Liver (tissue), 9 donors: ENCODE results near the gene RUFY1. TPM values are rescaled to one million over a fixed set of nuclear protein-coding genes. Genes with fewer than 3 reads are reported as not detected.

Experiments used
- DNase-seq: peaks from one replicate; pipeline ENCODE4 v3.0.0-alpha.2; 2017; ENCODE audit warnings: low spot score
- H3K27ac ChIP-seq, 2 donors: one replicate each; pipeline ENCODE4 v1.7.0; 2013; ENCODE audit warnings: inconsistent platforms in 2 of 2, low read length in 2 of 2, control low read depth in 1 of 2, low read depth in 1 of 2, mild to moderate bottlenecking in 1 of 2
- H3K27me3 ChIP-seq, 4 donors: one replicate each; pipeline versions ENCODE4 v1.6.1 to v1.7.0; 2013; ENCODE audit warnings: low read length in 3 of 4, inconsistent platforms in 1 of 4, mild to moderate bottlenecking in 1 of 4, moderate library complexity in 1 of 4; ENCODE audit not compliant: control insufficient read depth in 4 of 4, insufficient read depth in 4 of 4
- H3K36me3 ChIP-seq, 4 donors: one replicate each; pipeline versions ENCODE4 v1.6.1 to v1.7.0; 2013; ENCODE audit warnings: low read length in 3 of 4, mild to moderate bottlenecking in 3 of 4, low read depth in 1 of 4, moderate library complexity in 1 of 4; ENCODE audit not compliant: control insufficient read depth in 4 of 4, insufficient read depth in 3 of 4
- H3K4me1 ChIP-seq, 4 donors: one replicate each; pipeline versions ENCODE4 v1.6.1 to v1.7.0; 2013; ENCODE audit warnings: low read length in 3 of 4, mild to moderate bottlenecking in 3 of 4, moderate library complexity in 1 of 4; ENCODE audit not compliant: control insufficient read depth in 4 of 4, insufficient read depth in 4 of 4
- H3K4me3 ChIP-seq, 3 donors: one replicate each; pipeline versions ENCODE4 v1.6.1 to v1.7.0; 2013; ENCODE audit warnings: low read length in 3 of 3, control low read depth in 1 of 3, low read depth in 1 of 3, mild to moderate bottlenecking in 1 of 3
- H3K9ac ChIP-seq, 2 donors: one replicate each; pipeline ENCODE4 v1.7.0; 2013; ENCODE audit warnings: low read length in 2 of 2, mild to moderate bottlenecking in 2 of 2, moderate library complexity in 2 of 2, control low read depth in 1 of 2, low read depth in 1 of 2
- H3K9me3 ChIP-seq, 4 donors: one replicate each; pipeline versions ENCODE4 v1.6.1 to v1.7.0; 2013; ENCODE audit warnings: low read length in 3 of 4; ENCODE audit not compliant: control insufficient read depth in 4 of 4
- EGR1 ChIP-seq, 2 donors: IDR thresholded peaks; 2 replicates each; pipeline ENCODE4 v1.6.1; 2016 to 2018; ENCODE audit warnings: antibody characterized with exemption in 2 of 2, low read depth in 2 of 2
- FOXA1 ChIP-seq: IDR thresholded peaks from 2 replicates; pipeline ENCODE4 v1.6.1; 2016; ENCODE audit warnings: antibody characterized with exemption
- FOXA2 ChIP-seq: IDR thresholded peaks from 2 replicates; pipeline ENCODE4 v1.6.1; 2016; ENCODE audit warnings: antibody characterized with exemption
- GABPA ChIP-seq, 2 donors: IDR thresholded peaks in 1 of 2; conservative IDR thresholded peaks in 1 of 2; 2 replicates each; pipeline ENCODE4 v1.6.1; 2016; ENCODE audit warnings: antibody characterized with exemption in 2 of 2, mild to moderate bottlenecking in 1 of 2, moderate library complexity in 1 of 2
- HNF4A ChIP-seq, 2 donors: conservative IDR thresholded peaks; 2 replicates each; pipeline ENCODE4 v1.6.1; 2016; ENCODE audit warnings: antibody characterized with exemption in 2 of 2, mild to moderate bottlenecking in 2 of 2
- HNF4G ChIP-seq: IDR thresholded peaks from 2 replicates; pipeline ENCODE4 v1.6.1; 2016; ENCODE audit warnings: antibody characterized with exemption
- JUND ChIP-seq, 2 donors: IDR thresholded peaks; 2 replicates each; pipeline ENCODE4 v1.6.1; 2016; ENCODE audit warnings: antibody characterized with exemption in 2 of 2
- NR2F2 ChIP-seq: IDR thresholded peaks from 2 replicates; pipeline ENCODE4 v1.6.1; 2016; ENCODE audit warnings: antibody characterized with exemption
- RAD21 ChIP-seq, 2 donors: IDR thresholded peaks; 2 replicates each; pipeline ENCODE4 v1.6.1; 2016; ENCODE audit warnings: antibody characterized with exemption in 2 of 2, mild to moderate bottlenecking in 2 of 2
- RXRA ChIP-seq, 2 donors: IDR thresholded peaks; 2 replicates each; pipeline ENCODE4 v1.6.1; 2017 to 2018; ENCODE audit warnings: antibody characterized with exemption in 2 of 2, mild to moderate bottlenecking in 1 of 2
- SP1 ChIP-seq: IDR thresholded peaks from 2 replicates; pipeline ENCODE4 v1.6.1; 2018; ENCODE audit warnings: antibody characterized with exemption, mild to moderate bottlenecking
- TAF1 ChIP-seq: conservative IDR thresholded peaks from 2 replicates; pipeline ENCODE4 v1.6.1; 2016; ENCODE audit warnings: antibody characterized with exemption, mild to moderate bottlenecking
- YY1 ChIP-seq: IDR thresholded peaks from 2 replicates; pipeline ENCODE4 v1.6.1; 2016; ENCODE audit warnings: antibody characterized with exemption, mild to moderate bottlenecking
- WGBS: extraction: QIAGEN DNeasy Blood & Tissue Kit; methylation state at CpG from one replicate; pipeline ENCODE4 v1.1.7; 2013; 5-methylcytosine and 5-hydroxymethylcytosine counted together
- polyA plus RNA-seq, 2 donors: library from polyadenylated mRNA; stranded (reverse) in 1 of 2; unstranded in 1 of 2; fragments of 200-250 nt in 1 of 2; fragments of >200 nt in 1 of 2; fragmentation: Nextera tagmentation in 1 of 2; extraction: Ambion mirVana in 1 of 2; gene quantifications; one replicate each; pipeline versions ENCODE4 v1.2.1 to v1.2.3, GENCODE V29; 2013 to 2015
- total RNA-seq, 2 donors: library from RNA; depleted of rRNA; stranded (reverse); fragments of >200 nt; gene quantifications; one replicate each; pipeline ENCODE4 v1.2.3, GENCODE V29; 2014
- TF ChIP-seq, protein P1 (sequence below): IDR thresholded peaks from 2 replicates; pipeline ENCODE4 v1.6.1; 2016; ENCODE audit warnings: antibody characterized with exemption
- TF ChIP-seq, protein P2 (sequence below): IDR thresholded peaks from 2 replicates; pipeline ENCODE4 v1.6.1; 2016; ENCODE audit warnings: antibody characterized with exemption
- TF ChIP-seq, protein P3 (sequence below): IDR thresholded peaks from 2 replicates; pipeline ENCODE4 v1.6.1; 2016; ENCODE audit warnings: antibody characterized with exemption, mild to moderate bottlenecking
- TF ChIP-seq, protein P4 (sequence below): IDR thresholded peaks from 2 replicates; pipeline ENCODE4 v1.6.1; 2016; ENCODE audit warnings: antibody characterized with exemption
- TF ChIP-seq, protein P5 (sequence below): fragments of 150-350 bp; IDR thresholded peaks from 2 replicates; pipeline ENCODE4 v1.5.1; 2017; ENCODE audit warnings: improper control_type of control experiment, low read depth, low read length; ENCODE audit not compliant: missing input control
- donor health status: healthy.
- donor health status: healthy.
- donor health status: healthy.
- donor health status: healthy.
- donor health status: healthy.

The RUFY1 gene
- total and polyA plus RNA-seq, 4 donors: 11.6 to 25.2 (median 18.3) TPM

DNA sequence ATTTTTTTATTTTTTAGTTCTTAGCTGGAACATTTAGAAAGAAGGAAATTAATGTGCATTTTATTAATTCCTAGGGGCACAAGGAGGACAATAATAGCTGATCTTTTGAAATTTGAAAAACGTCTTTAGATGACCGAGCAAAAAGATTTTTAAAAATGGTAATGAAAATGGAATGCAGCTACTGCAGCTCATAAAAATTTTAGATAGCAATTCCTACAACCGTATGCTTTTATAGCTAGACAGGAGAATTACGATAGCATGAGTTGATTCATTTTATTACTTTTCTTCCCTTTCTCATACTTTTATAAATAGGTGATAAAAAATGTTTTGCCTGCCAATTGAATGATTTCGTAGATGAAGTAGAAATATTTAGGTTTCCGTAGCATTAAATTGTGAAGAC is 13.7 kb upstream of the RUFY1 start:
- Histone ChIP-seq H3K36me3 (no peaks in the 10 kb centered on the region), H3K4me1 (no peaks in the 10 kb centered on the region), H3K9me3 (no peaks in the 10 kb centered on the region), H3K27ac (no peak overlapping the region), H3K27me3 (no peaks in the 10 kb centered on the region), H3K9ac (no peak overlapping the region), H3K4me3 (no peak overlapping the region)
- DNase-seq: no peak
- no peak for TF ChIP-seq NR2F2
- no peak for TF ChIP-seq HNF4A (conservative IDR thresholded peaks at IDR 0.05)
- TF ChIP-seq RXRA (IDR thresholded peaks at IDR 0.05): no peak
- TF ChIP-seq FOXA2: no peak
- TF ChIP-seq, protein P1, sequence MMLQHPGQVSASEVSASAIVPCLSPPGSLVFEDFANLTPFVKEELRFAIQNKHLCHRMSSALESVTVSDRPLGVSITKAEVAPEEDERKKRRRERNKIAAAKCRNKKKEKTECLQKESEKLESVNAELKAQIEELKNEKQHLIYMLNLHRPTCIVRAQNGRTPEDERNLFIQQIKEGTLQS: no peak
- TF ChIP-seq TAF1: no peak
- no peak for TF ChIP-seq RAD21 (IDR thresholded peaks at IDR 0.05)
- TF ChIP-seq EGR1 (IDR thresholded peaks at IDR 0.05; ENCODE audit: low read depth in 2 of 2): no peak
- TF ChIP-seq, protein P2, sequence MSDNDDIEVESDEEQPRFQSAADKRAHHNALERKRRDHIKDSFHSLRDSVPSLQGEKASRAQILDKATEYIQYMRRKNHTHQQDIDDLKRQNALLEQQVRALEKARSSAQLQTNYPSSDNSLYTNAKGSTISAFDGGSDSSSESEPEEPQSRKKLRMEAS: no peak
- TF ChIP-seq SP1: no peak
- TF ChIP-seq, protein P3, sequence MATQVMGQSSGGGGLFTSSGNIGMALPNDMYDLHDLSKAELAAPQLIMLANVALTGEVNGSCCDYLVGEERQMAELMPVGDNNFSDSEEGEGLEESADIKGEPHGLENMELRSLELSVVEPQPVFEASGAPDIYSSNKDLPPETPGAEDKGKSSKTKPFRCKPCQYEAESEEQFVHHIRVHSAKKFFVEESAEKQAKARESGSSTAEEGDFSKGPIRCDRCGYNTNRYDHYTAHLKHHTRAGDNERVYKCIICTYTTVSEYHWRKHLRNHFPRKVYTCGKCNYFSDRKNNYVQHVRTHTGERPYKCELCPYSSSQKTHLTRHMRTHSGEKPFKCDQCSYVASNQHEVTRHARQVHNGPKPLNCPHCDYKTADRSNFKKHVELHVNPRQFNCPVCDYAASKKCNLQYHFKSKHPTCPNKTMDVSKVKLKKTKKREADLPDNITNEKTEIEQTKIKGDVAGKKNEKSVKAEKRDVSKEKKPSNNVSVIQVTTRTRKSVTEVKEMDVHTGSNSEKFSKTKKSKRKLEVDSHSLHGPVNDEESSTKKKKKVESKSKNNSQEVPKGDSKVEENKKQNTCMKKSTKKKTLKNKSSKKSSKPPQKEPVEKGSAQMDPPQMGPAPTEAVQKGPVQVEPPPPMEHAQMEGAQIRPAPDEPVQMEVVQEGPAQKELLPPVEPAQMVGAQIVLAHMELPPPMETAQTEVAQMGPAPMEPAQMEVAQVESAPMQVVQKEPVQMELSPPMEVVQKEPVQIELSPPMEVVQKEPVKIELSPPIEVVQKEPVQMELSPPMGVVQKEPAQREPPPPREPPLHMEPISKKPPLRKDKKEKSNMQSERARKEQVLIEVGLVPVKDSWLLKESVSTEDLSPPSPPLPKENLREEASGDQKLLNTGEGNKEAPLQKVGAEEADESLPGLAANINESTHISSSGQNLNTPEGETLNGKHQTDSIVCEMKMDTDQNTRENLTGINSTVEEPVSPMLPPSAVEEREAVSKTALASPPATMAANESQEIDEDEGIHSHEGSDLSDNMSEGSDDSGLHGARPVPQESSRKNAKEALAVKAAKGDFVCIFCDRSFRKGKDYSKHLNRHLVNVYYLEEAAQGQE: no peak
- no peak for TF ChIP-seq HNF4G
- TF ChIP-seq YY1: no peak
- no peak for TF ChIP-seq JUND (IDR thresholded peaks at IDR 0.05)
- TF ChIP-seq, protein P4, sequence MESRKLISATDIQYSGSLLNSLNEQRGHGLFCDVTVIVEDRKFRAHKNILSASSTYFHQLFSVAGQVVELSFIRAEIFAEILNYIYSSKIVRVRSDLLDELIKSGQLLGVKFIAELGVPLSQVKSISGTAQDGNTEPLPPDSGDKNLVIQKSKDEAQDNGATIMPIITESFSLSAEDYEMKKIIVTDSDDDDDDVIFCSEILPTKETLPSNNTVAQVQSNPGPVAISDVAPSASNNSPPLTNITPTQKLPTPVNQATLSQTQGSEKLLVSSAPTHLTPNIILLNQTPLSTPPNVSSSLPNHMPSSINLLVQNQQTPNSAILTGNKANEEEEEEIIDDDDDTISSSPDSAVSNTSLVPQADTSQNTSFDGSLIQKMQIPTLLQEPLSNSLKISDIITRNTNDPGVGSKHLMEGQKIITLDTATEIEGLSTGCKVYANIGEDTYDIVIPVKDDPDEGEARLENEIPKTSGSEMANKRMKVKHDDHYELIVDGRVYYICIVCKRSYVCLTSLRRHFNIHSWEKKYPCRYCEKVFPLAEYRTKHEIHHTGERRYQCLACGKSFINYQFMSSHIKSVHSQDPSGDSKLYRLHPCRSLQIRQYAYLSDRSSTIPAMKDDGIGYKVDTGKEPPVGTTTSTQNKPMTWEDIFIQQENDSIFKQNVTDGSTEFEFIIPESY: no peak
- no peak for TF ChIP-seq GABPA (IDR thresholded peaks at IDR 0.05 in 1 of 2, conservative IDR thresholded peaks at IDR 0.05 in 1 of 2)
- TF ChIP-seq, protein P5, sequence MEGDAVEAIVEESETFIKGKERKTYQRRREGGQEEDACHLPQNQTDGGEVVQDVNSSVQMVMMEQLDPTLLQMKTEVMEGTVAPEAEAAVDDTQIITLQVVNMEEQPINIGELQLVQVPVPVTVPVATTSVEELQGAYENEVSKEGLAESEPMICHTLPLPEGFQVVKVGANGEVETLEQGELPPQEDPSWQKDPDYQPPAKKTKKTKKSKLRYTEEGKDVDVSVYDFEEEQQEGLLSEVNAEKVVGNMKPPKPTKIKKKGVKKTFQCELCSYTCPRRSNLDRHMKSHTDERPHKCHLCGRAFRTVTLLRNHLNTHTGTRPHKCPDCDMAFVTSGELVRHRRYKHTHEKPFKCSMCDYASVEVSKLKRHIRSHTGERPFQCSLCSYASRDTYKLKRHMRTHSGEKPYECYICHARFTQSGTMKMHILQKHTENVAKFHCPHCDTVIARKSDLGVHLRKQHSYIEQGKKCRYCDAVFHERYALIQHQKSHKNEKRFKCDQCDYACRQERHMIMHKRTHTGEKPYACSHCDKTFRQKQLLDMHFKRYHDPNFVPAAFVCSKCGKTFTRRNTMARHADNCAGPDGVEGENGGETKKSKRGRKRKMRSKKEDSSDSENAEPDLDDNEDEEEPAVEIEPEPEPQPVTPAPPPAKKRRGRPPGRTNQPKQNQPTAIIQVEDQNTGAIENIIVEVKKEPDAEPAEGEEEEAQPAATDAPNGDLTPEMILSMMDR: no peak
- TF ChIP-seq FOXA1: no peak
- WGBS: 85% methylated on average over 6 of the region's 6 CpGs
